GM19043 (cell line): ENCODE results near the gene SYNGR2.

Experiments
- ATAC-seq: cut with Tn5 transposase; IDR thresholded peaks from one replicate; pipeline ENCODE4 v1.9.1; 2021; ENCODE audit warnings: low read depth; ENCODE audit not compliant: unreplicated experiment

SYNGR2 gene

GRCh38 chr17:78142119-78142861, 26.1 kb upstream of the SYNGR2 start:
- ATAC-seq, result no peak

- ATAC-seq, result no peak
These were observed 24.9 kb upstream of the SYNGR2 start for GRCh38 chr17:78143214-78144146.

- ATAC-seq, result no peak
These were observed 24.1 kb upstream of the SYNGR2 start for GRCh38 chr17:78144147-78144719.

DNA sequence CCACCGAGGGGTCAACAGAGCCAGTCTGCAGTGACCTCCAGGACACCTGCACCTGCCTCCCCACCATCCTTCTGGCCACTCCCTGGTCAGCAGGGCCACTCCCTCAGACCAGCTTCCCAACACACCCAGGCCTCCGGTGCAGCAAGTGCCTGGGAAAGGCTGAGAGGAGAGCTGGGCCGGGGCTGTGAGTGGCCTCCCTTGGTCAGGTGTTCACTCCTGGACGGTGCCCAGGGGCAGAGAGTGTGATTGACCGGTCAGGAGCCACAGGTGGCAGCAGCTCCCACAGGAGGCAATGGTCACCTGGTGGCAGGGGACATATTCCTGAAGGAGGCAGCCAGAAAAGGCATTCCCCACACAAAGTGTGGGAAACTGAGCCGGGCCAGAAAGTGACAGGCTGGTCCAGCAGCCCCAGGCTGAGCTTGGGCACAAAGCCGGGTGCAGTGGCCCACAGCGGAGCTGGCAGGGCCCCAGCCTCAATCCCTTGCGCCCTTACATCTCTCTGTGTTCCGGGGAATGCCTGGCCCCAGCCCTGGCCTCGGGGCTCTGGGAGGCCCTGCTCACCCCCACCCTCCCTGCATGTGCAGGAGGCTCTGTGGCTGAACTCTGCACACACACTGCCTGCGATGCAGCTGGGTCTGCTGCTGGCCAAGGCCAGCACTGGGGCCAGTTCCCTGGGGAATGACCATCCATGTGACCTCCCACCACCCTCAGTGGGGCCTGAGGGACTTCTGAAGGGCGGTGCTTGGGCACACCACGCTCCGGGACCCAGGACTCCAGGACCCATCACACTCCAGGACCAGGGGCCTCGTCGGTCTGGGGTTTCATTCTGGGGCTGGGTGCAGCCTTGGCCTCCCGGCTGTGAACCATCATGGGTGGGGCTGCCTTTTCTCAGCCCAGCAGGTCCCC, 23.4 kb upstream of the SYNGR2 start:
- ATAC-seq, result no peak

DNA sequence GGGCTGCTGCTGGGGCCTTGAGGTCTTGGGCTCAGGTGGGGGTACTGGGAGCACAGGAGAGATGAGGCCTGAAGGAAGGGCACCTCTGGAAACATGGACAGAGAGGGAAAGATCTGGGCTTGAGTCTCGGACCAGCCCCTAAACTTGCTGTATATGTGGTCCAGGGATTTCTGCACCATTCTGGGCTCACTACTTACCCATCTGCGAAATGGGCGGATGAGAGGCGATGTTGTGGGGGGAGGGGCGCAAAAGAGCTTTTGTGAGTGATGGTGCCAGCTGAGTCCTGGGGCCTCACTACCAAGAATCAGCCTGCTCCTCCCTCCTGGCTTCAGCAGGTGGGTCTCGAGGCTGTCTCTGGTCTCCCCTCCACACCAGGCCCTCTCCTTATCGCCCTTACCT, 21.9 kb upstream of the SYNGR2 start:
- no peak for ATAC-seq

- no peak for ATAC-seq
These were observed 21.5 kb upstream of the SYNGR2 start for GRCh38 chr17:78146881-78147280.

- ATAC-seq, result no peak
These were observed 20.9 kb upstream of the SYNGR2 start for GRCh38 chr17:78147315-78147998.

DNA sequence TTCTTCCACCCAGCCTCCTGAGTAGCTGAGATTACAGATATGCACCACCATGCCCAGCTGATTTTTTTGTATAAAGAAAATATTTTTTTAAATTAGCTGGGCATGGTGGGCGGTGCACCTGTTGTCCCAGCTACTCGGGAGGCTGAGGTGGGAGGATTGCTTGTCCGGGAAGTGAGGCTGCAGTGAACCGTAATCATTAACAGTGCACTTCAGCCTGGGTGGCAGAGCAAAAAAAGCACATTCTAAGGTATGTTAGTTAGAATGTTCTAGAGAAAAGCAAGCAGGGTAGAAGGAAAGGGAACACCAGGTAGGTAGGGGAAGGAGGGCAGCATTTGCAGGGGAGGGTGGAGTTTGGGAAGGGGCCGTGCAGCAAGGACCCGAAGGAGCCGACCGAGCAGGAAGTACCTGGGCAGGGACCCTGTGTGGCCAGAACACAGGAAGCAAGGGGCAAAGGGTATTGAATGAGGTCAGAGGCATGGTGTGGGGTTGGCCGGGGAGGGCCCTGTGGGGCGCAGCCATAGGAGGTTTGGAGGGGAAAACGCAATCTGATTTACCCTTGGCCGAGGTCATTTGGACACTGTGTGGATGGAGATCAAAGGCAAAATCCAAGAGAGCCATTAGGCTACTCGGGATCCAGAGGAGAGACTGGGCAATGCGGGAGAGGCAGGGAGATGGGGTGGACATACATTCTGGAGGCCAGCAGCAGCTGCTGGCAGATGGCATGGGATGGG, 19.9 kb upstream of the SYNGR2 start:
- ATAC-seq, result no peak

GRCh38 chr17:78151514-78152008, 16.8 kb upstream of the SYNGR2 start:
- ATAC-seq, result no peak

DNA sequence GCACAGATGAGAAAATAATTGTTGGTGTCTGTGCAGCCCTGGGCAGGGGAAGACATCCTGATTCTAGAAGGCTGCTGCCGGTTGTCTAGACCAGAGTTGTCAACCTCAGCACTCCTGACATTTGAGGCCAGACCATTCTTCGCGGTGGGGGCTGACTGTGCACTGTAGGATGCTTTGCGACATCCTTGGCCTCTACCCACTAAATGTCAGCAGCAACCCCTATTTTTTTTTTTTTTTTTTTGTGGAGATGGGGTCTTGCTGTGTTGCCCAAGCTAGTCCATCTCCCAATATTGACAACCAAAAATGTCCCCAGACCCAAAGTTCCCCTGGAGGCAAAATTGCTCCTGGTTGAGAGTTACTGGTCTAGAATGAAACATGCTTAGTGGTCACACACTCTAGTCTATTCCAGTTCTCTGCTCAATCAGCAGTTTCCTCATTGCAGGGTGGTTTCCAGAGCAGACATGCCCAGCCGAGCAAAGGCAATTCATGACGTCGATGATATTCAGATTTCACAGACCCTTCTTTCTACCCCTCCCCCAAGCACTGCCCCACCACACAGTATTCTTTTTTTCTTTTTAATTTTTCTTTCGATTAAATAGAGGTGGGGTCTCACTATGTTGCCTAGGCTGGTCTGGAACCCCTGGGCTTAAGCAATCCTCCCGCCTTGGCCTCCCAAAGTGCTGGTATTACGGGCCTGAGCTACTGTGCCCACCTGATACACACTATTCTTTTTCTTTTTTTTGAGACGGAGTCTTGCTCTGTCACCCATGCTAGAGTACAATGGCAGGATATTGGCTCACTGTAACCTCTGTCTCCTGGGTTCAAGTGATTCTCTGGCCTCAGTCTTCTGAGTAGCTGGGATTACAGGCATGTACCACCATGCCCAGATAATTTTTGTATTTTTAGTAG, 13.2 kb upstream of the SYNGR2 start:
- ATAC-seq, result peak; percentile 51

- ATAC-seq, result no peak
These were observed 8.7 kb upstream of the SYNGR2 start for GRCh38 chr17:78159575-78160158.

DNA sequence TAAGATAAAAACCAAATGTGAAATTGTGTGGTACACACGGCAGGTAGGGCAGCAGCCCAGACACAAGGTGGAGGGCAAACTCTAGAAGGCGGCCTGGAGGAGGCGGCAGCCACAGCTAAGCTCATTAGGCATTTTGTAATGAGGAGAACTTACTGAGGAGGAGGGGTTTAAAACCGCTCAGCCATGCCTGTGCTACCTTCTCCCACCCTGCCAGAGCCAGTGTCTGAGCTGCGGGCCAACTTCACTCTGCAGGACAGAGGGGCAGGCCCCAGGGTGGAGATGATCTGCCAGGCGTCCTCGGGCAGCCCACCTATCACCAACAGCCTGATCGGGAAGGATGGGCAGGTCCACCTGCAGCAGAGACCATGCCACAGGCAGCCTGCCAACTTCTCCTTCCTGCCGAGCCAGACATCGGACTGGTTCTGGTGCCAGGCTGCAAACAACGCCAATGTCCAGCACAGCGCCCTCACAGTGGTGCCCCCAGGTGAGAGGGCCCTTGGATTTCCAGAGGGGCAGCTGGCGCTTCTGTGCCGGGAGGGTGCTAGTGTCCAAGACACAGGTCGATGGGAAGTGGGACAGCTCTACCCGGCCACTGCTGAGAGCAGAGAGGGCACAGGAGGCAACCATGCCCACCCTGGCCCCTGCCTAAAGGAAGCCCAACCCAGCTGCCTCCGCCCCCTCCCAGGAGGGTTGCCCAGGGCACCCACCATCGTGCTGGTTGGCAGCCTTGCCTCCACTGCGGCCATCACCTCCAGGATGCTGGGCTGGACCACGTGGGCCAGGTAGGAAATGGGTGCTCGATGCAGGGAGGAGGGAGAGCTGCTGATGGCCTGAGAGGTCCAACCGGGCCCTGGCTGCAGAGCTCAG, 4.3 kb upstream of the SYNGR2 start:
- ATAC-seq, result no peak

DNA sequence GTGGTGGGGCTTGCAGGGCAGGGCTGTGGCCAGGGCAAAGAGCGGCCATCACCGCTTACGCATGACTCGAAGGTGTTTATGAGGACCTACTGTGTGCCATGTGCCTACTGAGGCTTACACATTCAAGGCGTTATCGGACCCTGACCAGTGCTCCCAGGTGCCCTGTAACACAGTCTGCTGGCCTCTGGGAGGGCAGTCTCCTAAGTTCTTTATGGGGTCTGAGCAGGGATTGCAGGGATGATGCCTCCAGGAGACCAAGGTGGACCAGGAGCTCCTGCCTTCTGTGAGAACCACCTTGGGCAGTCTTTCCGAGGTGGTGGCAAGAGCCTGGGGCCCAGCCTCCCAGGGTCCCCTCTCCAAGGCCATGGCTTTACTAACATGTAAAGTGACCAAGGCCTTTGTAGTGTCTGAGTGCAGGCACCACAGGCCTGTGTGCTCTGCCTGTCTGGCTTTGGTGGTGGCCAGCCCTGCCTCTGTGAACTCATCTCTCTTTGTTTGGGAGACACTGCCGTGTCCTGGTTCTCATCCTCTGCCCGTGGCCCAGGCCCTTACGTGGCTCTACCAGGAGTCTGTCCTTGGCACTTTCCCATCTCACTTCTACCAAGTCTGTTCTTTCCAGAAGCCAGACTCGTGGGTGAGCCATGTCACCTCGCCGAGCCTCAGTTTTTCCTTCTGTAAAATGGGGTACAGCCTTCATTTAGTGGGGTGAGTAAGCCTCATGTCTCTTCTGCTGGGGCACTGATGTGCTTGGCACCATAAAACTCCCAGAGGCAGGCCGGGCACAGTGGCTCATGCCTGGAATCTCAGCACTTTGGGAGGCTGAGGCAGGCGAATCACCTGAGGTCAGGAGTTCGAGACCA, 3.4 kb upstream of the SYNGR2 start:
- no peak for ATAC-seq

DNA sequence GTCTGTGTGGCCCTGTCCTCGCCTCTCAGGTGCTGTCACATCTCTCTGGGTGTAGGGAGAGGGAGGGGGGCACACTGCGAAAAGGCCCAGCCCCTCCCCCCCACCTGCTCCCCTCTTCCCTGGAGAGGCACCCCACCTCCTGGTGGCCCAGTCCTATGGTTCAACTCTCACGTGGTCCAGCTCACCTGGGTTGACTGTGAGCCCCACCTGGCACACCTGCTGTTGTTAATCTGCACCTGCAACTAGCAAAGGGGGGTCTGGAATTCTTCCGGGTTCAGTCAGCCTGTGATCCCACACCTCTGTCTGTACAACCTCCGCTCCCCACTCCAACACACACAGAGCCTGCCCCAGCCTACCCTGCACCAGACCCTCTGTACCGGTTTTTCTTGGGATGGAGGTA, 2.0 kb upstream of the SYNGR2 start:
- ATAC-seq, result no peak

DNA sequence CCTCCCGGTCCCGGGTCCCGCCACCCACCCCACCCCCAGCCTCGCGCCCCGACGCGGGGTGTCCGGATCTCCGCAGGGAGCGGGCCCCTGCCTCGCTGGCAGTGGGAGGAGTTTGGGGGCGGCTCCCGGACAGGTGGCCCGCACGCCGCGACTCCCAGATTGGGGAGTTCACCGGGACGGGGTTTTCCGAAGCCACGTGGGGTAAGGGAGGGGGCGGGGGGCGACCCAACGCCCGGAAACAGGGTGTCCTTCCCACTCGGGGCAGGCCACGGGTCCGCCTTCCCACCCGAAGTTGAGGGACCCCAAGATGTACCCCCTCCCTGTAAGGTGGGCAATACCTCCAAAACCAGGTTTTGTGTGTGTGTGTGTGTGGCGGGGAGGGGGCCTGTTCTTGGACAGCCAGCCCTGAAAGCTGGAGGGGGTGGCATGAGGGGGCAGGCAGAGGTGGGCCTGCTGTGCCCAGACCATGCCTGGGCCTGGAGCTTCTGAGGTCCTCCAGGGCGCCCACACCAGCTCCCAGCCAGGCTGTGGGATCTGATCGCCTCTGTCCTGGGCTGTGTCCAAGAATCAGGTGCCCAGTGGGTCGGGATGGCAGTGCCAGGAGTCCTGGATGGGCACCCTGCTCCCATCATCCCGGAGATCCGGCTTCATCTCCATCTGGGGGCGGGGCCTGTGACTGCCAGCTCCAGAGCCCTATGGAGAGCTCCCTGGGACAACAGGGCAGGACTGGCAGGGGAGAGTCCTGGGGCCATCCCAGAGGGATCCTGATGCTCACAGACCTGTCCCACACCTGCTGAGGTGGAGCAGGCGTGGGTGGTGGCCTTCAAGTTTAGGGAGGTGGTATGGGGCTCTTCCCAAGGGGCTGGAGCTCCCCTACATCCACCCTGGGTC, 767 bp downstream of the SYNGR2 start:
- ATAC-seq, result peak; percentile 20
